Measurements from ENCODE around the gene ARL8A. TPM values are rescaled to one million over a fixed set of nuclear protein-coding genes. Genes with fewer than 3 reads are reported as not detected.

Gene ARL8A
- total RNA-seq, 1 donor, result 28.5 TPM

GRCh38 chr1:202161151-202162046 is 16.9 kb upstream of the ARL8A start:
- no peak for TF ChIP-seq CTCF (IDR thresholded peaks at IDR 0.05; ENCODE audit: insufficient read depth, low read depth, low read length)
- H3K4me3 ChIP-seq (ENCODE audit: low read depth, low read length), result no peak overlapping the region
- DNase-seq (ENCODE audit: low read depth), result no peak

DNA sequence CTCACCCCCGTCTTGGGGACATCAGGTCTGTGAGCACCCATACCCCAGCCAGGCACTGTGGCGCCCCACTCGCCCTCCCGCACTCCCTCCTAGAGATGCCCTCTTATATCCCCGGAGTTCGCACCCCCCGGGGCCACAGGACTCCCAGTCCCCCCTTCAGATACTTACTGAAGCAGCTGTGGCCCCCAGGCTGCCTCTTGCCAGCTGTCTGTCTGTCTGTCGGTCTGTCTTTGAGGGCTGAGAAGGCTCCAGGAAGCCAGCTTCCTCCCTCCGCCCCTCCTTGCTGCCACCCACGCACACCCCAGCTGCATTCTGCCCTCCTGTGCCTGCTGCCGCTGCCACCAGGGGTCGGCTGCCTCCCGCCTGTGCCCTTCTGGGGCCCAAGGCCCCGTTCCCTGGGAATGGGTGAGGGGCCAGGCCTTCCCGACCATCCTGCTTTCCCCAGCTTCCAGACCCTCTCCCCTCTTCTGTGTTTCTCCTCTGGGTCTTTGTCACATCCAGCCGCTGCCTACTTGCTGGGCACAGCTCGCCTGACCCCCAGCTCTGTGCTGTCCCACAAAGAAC is 15.9 kb upstream of the ARL8A start, which contains the start of gene PTPN7:
PTPN7 (minus strand) TSS at position 226 of the 564 bp plus-strand sequence. CDS start 1,200 bp downstream, outside the sequence.
- TF ChIP-seq CTCF (IDR thresholded peaks at IDR 0.05; ENCODE audit: insufficient read depth, low read depth, low read length), result no peak
- DNase-seq (ENCODE audit: low read depth), result no peak
- no peak within 1 kb of the TSS for H3K4me3 ChIP-seq (ENCODE audit: low read depth, low read length)

DNA sequence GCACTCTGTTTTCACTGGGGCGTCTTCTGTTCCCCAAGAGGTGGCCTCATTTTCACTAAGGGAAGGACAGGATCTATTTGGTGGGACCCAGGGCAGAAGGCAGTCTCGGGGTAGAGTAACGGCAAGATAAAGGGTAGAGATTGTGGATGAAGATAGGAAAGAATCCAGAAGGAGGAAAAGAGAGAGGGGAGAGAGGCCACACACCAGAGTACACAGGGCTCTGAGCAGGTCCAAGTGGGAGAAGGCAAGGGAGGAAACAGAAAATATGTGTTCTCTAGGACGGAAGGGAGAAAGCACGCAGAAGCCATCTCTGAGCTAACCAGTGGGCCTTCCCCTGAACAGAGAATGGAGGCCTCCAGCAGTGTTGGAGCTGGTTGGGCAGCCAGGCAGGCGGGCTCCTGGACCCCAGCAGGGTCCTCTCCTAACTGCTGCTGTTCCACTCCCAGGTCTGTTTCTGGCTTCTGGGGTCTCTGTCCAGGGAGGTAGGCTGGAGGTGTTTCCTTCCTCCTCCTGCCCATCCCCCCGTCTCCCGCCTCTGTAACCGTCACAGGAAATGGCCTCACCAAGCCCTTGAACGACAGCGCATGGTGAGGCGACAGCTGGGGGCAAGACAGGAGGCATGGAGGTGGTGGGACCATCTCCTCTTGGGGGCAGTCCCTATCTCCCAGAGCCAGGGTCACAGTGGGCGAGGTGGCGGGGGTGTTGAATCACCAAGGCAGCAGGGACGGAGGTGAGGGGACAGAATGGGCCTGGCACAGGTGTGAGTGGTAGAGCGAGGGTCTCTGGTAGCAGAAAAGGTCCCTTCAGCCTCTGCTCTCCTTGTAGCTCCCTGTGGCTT is 15.2 kb upstream of the ARL8A start:
- DNase-seq (ENCODE audit: low read depth), result no peak
- H3K4me3 ChIP-seq (ENCODE audit: low read depth, low read length), result no peak overlapping the region
- no peak for TF ChIP-seq CTCF (IDR thresholded peaks at IDR 0.05; ENCODE audit: insufficient read depth, low read depth, low read length)

DNA sequence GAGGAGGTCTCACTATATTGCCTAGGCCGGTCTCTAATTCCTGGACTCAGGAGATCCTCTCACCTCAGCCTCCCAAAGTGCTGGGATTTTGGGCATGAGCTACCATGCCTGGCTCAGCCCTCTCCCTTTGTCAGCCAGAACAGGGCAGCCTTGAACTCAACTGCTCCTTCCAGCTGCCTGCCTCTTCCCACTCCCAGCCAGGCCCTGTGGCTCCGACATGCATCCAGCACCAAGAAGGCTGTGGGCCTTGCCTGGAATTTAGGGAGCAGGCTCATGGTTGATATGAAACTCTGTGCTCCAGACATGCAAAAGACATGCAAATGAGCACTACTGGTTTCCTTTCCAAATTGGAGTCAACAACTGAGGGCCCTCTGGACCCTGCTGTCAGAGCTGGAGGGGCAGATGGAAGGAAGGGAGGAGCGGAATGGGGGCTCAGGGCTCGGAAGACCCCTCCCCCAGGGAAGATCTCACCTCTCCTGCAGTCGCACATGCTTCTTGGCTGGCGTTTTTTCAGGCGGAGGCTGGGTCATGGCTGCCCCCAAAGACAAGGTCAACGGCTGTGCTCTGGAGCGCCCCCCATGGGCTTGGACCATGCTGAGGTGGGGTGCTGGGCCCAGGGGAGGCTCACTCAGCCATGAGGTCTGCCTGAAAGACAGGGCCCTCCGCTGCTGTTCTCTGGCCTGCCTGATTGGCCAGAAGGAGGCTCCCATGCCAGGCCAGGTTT is 14.4 kb upstream of the ARL8A start:
- no peak overlapping the region for H3K4me3 ChIP-seq (ENCODE audit: low read depth, low read length)
- TF ChIP-seq CTCF (IDR thresholded peaks at IDR 0.05; ENCODE audit: insufficient read depth, low read depth, low read length), result no peak
- DNase-seq (ENCODE audit: low read depth), result no peak

GRCh38 chr1:202157945-202158344 is 13.4 kb upstream of the ARL8A start:
- TF ChIP-seq CTCF (IDR thresholded peaks at IDR 0.05; ENCODE audit: insufficient read depth, low read depth, low read length), result no peak
- DNase-seq (ENCODE audit: low read depth), result no peak

DNA sequence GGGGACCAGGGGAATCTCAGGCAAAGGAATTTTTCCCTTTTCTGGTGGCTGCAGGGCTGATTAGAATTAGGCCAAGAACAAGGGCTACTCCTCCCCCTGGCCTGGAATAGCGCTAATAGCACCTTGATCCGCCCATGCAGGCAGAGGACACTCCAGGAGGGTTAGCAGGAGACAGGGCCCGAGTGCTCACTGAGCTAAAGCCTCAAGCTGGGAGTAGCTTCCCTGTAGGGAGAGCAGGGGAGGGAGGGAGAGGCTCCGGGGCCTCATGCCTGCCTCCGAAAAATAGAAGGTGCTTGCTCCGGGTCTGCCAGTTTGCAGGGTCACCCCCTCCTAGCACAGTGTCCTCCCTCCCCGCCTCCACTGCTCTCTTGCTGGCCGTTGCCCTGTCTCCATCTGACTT is 12.1 kb upstream of the ARL8A start:
- no peak overlapping the region for H3K4me3 ChIP-seq (ENCODE audit: low read depth, low read length)
- DNase-seq (ENCODE audit: low read depth), result no peak

More at GRCh38 chr1:202157945-202158344, 13.4 kb upstream of the ARL8A start:
- no peak overlapping the region for H3K4me3 ChIP-seq (ENCODE audit: low read depth, low read length)

More for the DNA sequence above, 12.1 kb upstream of the ARL8A start:
- no peak for TF ChIP-seq CTCF (IDR thresholded peaks at IDR 0.05; ENCODE audit: insufficient read depth, low read depth, low read length)
